Activated CD8-positive, alpha-beta T cell treated with anti-CD3 and anti-CD28 coated beads for 36 hours (primary cell): ENCODE data around the gene PITPNC1. TPM values are rescaled to one million over a fixed set of nuclear protein-coding genes. Genes with fewer than 3 reads are reported as not detected.
"Not testable (repeated sequence)": the region's sequence is repeated elsewhere in the genome, so short reads cannot be mapped to it uniquely, and the experiment has no call there.

Experiments used
- ATAC-seq: fragments of 200-7000 bp; cut with Tn5 transposase; one replicate; pipeline ENCODE4 v1.10.0; 2021; ENCODE audit warnings: mild to moderate bottlenecking, moderate library complexity
- CTCF ChIA-PET: fragments of 350-600 bp; sonication (Branson Sonifier 250); formaldehyde crosslinking; loops from one replicate; lab custom pipeline; 2021; ENCODE audit warnings: antibody characterized with exemption; lab: Charles Lee
- POLR2A ChIA-PET: fragments of 350-600 bp; sonication (Branson Sonifier 250); formaldehyde crosslinking; loops from one replicate; lab custom pipeline; 2021; ENCODE audit warnings: antibody characterized with exemption; lab: Charles Lee
- DNase-seq: peaks from one replicate; pipeline ENCODE4 v3.0.0-alpha.2; 2020
- H3K27ac Mint-ChIP-seq: one replicate; pipeline ENCODE4 v1.8.0; 2021; ENCODE audit warnings: mild to moderate bottlenecking, mixed read lengths
- H3K27me3 Mint-ChIP-seq: one replicate; pipeline ENCODE4 v1.8.0; 2021; ENCODE audit warnings: mixed read lengths
- H3K36me3 Mint-ChIP-seq: one replicate; pipeline ENCODE4 v1.8.0; 2021; ENCODE audit warnings: low read depth, mixed read lengths
- H3K4me1 Mint-ChIP-seq: one replicate; pipeline ENCODE4 v1.8.0; 2021; ENCODE audit warnings: low read depth, mixed read lengths
- H3K4me3 Mint-ChIP-seq: one replicate; pipeline ENCODE4 v1.8.0; 2021; ENCODE audit warnings: mild to moderate bottlenecking, moderate library complexity, mixed read lengths
- H3K9me3 Mint-ChIP-seq: one replicate; pipeline ENCODE4 v1.8.0; 2021; ENCODE audit warnings: mixed read lengths
- intact Hi-C: fragments of 100-400 bp; cut with micrococcal nuclease; formaldehyde crosslinking; loops from one replicate; pipeline ENCODE4 v1.10.0; 2022
- total RNA-seq, 2 experiments: library from RNA; stranded (reverse); gene quantifications; one replicate each; pipeline ENCODE4 v1.2.3, GENCODE V29; 2021
- TF ChIP-seq, protein P1 (sequence below): fragments of 200-600 bp; IDR thresholded peaks from one replicate; pipeline ENCODE4 v1.8.0; 2022; ENCODE audit warnings: antibody characterized with exemption, mild to moderate bottlenecking

The PITPNC1 gene
- total RNA-seq, 2 experiments from 2014 or later = 51.8 to 56.3 TPM

DNA sequence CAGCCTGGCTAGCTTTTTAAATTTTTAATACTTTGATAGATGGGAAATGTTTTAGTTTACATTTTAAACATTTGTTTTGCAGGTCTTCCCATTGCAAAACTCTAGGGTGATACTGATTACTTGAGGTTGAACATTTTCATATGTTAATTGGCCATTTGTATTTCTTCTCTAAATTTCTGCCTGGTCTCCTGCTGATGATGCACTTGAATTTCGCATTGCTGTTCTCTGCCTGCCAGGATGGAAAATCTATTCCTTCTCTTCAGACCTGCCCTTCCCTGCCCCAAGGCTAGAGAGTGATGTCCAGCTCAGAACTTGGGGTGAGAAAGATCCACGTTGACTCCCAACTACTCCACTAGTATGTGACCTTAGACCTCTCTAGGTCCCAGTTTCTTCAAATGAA, 134.7 kb downstream of the PITPNC1 start:
- Mint-ChIP-seq H3K27ac (no peak overlapping the region), H3K36me3 (peaks cover 13% of the 10 kb centered on the region), H3K9me3 (peaks cover 12% of the 10 kb centered on the region), H3K27me3 (no peaks in the 10 kb centered on the region), H3K4me1 (peaks cover 41% of the 10 kb centered on the region), H3K4me3 (no peak overlapping the region)
- ATAC-seq (no peak), DNase-seq (no peak)
- TF ChIP-seq, protein P1, sequence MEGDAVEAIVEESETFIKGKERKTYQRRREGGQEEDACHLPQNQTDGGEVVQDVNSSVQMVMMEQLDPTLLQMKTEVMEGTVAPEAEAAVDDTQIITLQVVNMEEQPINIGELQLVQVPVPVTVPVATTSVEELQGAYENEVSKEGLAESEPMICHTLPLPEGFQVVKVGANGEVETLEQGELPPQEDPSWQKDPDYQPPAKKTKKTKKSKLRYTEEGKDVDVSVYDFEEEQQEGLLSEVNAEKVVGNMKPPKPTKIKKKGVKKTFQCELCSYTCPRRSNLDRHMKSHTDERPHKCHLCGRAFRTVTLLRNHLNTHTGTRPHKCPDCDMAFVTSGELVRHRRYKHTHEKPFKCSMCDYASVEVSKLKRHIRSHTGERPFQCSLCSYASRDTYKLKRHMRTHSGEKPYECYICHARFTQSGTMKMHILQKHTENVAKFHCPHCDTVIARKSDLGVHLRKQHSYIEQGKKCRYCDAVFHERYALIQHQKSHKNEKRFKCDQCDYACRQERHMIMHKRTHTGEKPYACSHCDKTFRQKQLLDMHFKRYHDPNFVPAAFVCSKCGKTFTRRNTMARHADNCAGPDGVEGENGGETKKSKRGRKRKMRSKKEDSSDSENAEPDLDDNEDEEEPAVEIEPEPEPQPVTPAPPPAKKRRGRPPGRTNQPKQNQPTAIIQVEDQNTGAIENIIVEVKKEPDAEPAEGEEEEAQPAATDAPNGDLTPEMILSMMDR = no peak
- POLR2A ChIA-PET = interaction anchor here (1.1 kb wide), 1 partner anchor 136 kb away, joined by 4 read pairs; no protein-coding TSS in a partner anchor
- intact Hi-C loops = no loop called here
- CTCF ChIA-PET = interaction anchor here (0.7 to 1.2 kb wide), 5 partner anchors 9 to 1801 kb away, joined by 3 to 5 read pairs (median 3); no protein-coding TSS in a partner anchor

- DNase-seq (no peak), ATAC-seq (no peak)
- intact Hi-C loops = no loop called here
- no peak overlapping the region for H3K27ac Mint-ChIP-seq
- TF ChIP-seq, protein P1 = no peak
- peaks cover 49% of the 10 kb centered on the region for H3K4me1 Mint-ChIP-seq
- H3K4me3 Mint-ChIP-seq = no peak overlapping the region
- no peaks in the 10 kb centered on the region for H3K27me3 Mint-ChIP-seq
- H3K36me3 Mint-ChIP-seq = peaks cover 10% of the 10 kb centered on the region
- CTCF ChIA-PET = no interaction called here
- peaks cover 9% of the 10 kb centered on the region for H3K9me3 Mint-ChIP-seq
- POLR2A ChIA-PET = no interaction called here
Observed at GRCh38 chr17:67514998-67515397, 137.9 kb downstream of the PITPNC1 start.

DNA sequence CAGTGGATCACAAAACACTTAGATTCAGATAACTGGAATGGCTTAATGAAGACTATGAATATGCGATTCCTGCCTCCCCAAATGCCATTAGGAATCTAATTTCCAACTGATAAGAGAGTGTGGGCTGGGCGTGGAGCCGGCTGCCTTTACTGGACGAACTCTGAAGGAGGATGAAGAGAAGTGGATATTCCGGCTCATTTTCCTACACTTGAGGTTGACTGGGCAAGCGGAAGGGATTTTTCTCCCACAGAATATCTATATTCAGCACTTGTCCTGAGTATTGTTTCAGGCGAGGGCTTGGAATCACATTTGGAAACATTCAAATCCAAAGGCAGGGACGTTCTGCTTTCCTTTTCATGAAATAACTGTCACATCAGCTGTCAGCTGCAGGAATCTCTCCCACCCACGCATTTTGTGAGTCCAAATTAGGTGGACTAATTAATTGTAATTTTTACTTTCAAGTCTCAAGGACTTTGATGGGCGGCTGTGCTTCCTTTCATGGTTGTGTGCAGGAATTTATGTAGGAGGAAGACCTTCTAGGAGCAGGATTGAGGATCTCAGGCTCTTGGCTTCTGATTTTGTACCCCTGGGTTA, 138.5 kb downstream of the PITPNC1 start:
- Mint-ChIP-seq H3K36me3 (peaks cover 10% of the 10 kb centered on the region), H3K4me1 (peaks cover 52% of the 10 kb centered on the region), H3K27me3 (no peaks in the 10 kb centered on the region), H3K4me3 (no peak overlapping the region), H3K27ac (peak overlapping the region; percentile 50), H3K9me3 (peaks cover 9% of the 10 kb centered on the region)
- TF ChIP-seq, protein P1 = no peak
- intact Hi-C loops = no loop called here
- ChIA-PET POLR2A (no interaction called here), CTCF (no interaction called here)
- ATAC-seq = no peak
- DNase-seq = no peak

DNA sequence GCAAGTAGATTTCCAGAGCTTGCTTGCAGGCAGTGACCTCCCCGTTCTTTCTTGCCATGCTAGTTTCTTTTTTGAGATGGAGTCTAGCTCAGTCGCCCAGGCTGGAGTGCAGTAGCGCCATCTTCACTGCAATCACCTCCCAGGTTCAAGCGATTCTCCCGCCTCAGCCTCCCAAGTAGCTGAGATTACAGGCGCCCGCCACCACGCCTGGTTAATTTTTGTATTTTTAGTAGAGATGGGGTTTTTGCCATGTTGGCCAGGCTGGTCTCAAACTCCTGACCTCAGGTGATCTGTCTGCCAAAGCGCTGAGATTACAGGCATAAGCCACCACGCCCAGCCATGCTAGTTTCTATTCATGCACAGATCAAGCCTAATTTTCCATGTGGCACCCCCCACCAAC, 139.5 kb downstream of the PITPNC1 start:
- H3K27me3 Mint-ChIP-seq, H3K4me3 Mint-ChIP-seq, POLR2A ChIA-PET, intact Hi-C loops, H3K36me3 Mint-ChIP-seq, H3K9me3 Mint-ChIP-seq, DNase-seq, H3K27ac Mint-ChIP-seq, ATAC-seq: not testable (repeated sequence)
- H3K4me1 Mint-ChIP-seq = peaks cover 60% of the 10 kb centered on the region
- CTCF ChIA-PET = interaction anchor here (1.0 kb wide), 1 partner anchor 11 kb away, joined by 4 read pairs; no protein-coding TSS in a partner anchor

GRCh38 chr17:67517325-67517724, 140.2 kb downstream of the PITPNC1 start:
- H3K4me1 Mint-ChIP-seq = peaks cover 63% of the 10 kb centered on the region
- POLR2A ChIA-PET = no interaction called here
- TF ChIP-seq, protein P1 = no peak

More at GRCh38 chr17:67517325-67517724, 140.2 kb downstream of the PITPNC1 start:
- DNase-seq (no peak), ATAC-seq (no peak)
- intact Hi-C loops = no loop called here
- no peak overlapping the region for H3K27ac Mint-ChIP-seq
- CTCF ChIA-PET = interaction anchor here (1.3 kb wide), 1 partner anchor 173 kb away, joined by 4 read pairs; no protein-coding TSS in a partner anchor
- H3K36me3 Mint-ChIP-seq = peaks cover 10% of the 10 kb centered on the region
- peaks cover 9% of the 10 kb centered on the region for H3K9me3 Mint-ChIP-seq
- no peaks in the 10 kb centered on the region for H3K27me3 Mint-ChIP-seq
- H3K4me3 Mint-ChIP-seq = no peak overlapping the region
